Measurements from ENCODE around the gene TWSG1.

DNA sequence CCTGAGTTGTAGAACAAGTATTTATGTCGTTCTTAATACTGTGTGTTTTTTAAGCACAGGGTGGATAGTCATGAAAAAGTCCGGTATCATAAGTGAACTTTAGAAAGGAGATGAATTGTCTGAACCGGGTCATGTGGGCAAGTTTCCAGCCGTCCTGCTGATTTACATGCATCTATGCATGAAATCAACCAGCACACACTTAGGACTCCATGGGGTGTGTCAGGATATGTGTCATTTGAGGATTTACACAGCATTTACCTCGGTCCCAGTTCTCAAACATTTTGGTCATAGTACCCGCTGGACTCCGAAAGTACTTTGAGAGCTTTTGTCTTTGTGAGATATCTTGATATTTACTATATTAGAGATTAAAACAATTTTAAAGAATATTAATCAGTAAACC lies 47.5 kb upstream of the TWSG1 start:
- TF ChIP-seq, protein P1, sequence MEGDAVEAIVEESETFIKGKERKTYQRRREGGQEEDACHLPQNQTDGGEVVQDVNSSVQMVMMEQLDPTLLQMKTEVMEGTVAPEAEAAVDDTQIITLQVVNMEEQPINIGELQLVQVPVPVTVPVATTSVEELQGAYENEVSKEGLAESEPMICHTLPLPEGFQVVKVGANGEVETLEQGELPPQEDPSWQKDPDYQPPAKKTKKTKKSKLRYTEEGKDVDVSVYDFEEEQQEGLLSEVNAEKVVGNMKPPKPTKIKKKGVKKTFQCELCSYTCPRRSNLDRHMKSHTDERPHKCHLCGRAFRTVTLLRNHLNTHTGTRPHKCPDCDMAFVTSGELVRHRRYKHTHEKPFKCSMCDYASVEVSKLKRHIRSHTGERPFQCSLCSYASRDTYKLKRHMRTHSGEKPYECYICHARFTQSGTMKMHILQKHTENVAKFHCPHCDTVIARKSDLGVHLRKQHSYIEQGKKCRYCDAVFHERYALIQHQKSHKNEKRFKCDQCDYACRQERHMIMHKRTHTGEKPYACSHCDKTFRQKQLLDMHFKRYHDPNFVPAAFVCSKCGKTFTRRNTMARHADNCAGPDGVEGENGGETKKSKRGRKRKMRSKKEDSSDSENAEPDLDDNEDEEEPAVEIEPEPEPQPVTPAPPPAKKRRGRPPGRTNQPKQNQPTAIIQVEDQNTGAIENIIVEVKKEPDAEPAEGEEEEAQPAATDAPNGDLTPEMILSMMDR (IDR thresholded peaks at IDR 0.05), result no peak
- no peak for TF ChIP-seq POLR2A (IDR thresholded peaks at IDR 0.05)

Measured in heart left ventricle (tissue), 13 donors.